Stomach (tissue), 4 donors: ENCODE measurements around the gene PAFAH1B1.
"Not testable (repeated sequence)": the region's sequence is repeated elsewhere in the genome, so short reads cannot be mapped to it uniquely, and the experiment has no call there.

Experiments used
- POLR2A ChIP-seq, 4 donors: fragments of 450-650 bp; IDR thresholded peaks; one replicate each; pipeline ENCODE4 v1.6.1; 2016; ENCODE audit warnings: antibody characterized with exemption in 4 of 4, control low read depth in 2 of 4, mild to moderate bottlenecking in 1 of 4, moderate library complexity in 1 of 4
- POLR2AphosphoS5 ChIP-seq, 3 donors: sonication (generic); formaldehyde crosslinking; IDR thresholded peaks; one replicate each; pipeline ENCODE4 v1.6.1; 2016; ENCODE audit warnings: antibody characterized with exemption in 3 of 3
- TF ChIP-seq, protein P1 (sequence below), 7 experiments: fragments of 450-650 bp in 4 of 7; fragments of 200-600 bp in 3 of 7; sonication (generic) in 3 of 7; IDR thresholded peaks; one replicate each; pipeline ENCODE4 v1.5.1; 2016 to 2019; ENCODE audit warnings: antibody characterized with exemption in 7 of 7, control low read depth in 2 of 7, mild to moderate bottlenecking in 1 of 7

DNA sequence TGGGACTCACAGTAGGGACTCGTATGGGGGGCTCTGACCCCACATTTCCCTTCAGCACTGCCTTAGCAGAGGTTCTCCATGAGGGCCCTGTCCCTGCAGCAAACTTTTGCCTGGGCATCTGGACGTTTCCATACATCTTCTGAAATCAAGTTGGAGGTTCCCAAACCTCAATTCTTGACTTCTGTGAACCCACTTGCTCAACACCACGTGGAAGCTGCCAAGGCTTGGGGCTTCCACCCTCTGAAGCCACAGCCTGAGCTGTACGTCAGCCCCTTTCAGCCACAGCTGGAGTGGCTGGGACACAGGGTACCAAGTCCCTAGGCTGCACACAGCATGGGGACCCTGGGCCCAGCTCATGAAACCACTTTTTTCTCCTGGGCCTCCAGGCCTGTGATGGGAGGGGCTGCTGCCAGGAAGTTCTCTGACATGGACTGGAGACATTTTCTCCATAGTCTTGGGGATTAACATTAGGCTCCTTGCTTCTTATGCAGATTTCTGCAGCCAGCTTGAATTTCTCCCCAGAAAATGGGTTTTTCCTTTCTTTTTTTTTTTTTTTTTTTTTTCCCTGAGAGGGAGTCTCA is 29.4 kb downstream of the PAFAH1B1 start:
- TF ChIP-seq POLR2A, POLR2AphosphoS5 (IDR thresholded peaks at IDR 0.05): not testable (repeated sequence)
- TF ChIP-seq, protein P1, sequence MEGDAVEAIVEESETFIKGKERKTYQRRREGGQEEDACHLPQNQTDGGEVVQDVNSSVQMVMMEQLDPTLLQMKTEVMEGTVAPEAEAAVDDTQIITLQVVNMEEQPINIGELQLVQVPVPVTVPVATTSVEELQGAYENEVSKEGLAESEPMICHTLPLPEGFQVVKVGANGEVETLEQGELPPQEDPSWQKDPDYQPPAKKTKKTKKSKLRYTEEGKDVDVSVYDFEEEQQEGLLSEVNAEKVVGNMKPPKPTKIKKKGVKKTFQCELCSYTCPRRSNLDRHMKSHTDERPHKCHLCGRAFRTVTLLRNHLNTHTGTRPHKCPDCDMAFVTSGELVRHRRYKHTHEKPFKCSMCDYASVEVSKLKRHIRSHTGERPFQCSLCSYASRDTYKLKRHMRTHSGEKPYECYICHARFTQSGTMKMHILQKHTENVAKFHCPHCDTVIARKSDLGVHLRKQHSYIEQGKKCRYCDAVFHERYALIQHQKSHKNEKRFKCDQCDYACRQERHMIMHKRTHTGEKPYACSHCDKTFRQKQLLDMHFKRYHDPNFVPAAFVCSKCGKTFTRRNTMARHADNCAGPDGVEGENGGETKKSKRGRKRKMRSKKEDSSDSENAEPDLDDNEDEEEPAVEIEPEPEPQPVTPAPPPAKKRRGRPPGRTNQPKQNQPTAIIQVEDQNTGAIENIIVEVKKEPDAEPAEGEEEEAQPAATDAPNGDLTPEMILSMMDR (IDR thresholded peaks at IDR 0.05) = not testable (repeated sequence)
